ENCODE measurements around the gene THBS1.

DNA sequence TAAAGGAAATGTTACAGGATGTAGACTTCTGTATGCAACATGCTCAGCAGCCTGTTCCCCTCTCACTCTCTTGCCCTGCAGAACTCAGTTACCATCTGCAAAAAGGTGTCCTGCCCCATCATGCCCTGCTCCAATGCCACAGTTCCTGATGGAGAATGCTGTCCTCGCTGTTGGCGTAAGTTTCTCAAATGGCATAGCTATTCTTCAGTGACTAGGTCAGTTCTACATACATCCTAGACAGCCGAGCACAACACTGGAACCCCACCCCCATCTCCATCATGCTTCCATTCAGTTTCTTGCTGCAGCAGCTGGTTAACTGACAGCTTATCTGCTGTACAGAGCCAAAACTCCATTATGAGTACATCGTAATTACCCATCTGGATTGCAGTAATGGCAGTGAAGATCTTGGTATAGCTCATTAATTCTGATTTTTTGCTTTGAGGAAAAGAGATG is 4.5 kb downstream of the THBS1 start:
- TF ChIP-seq CTCF (IDR thresholded peaks at IDR 0.05) (no peak), EZH2 (IDR thresholded peaks at IDR 0.05; ENCODE audit: borderline replicate concordance, insufficient read depth, low read depth, low read length, poor library complexity, severe bottlenecking) (no peak)
